K562 (cell line): ENCODE data around the gene ZNF618. TPM values are rescaled to one million over a fixed set of nuclear protein-coding genes. Genes with fewer than 3 reads are reported as not detected.

ENCODE experiments used
- ATAC-seq: fragments of 200-7000 bp; cut with Tn5 transposase; 3 replicates; pipeline ENCODE4 v1.9.1; 2020; ENCODE audit warnings: moderate library complexity
- BruUV-seq: library from RNA; stranded (reverse); fragments of 400-500 nt; replicated peaks from 2 replicates; lab custom pipeline; 2021; lab: Mats Ljungman, UMichigan
- CTCF ChIA-PET: fragments of 300-600 bp; formaldehyde crosslinking; extraction: SDS; loops from one replicate; lab custom pipeline; 2021; ENCODE audit warnings: low intra/inter-chr PET ratio; lab: Yijun Ruan, JAX
- POLR2A ChIA-PET: fragments of 300-600, 350-650 bp; sonication (Branson Sonifier 250); formaldehyde crosslinking; extraction: SDS; loops from one replicate; lab custom pipeline; 2021; ENCODE audit warnings: antibody characterized with exemption, inconsistent platforms; lab: Yijun Ruan, JAX
- DNase-seq, 4 experiments: peaks; one replicate each; pipeline versions ENCODE4 v3.0.0 to v3.0.0-alpha.2; 2011 to 2018; ENCODE audit warnings: low spot score in 3 of 4, mixed read lengths in 3 of 4; ENCODE audit errors: extremely low read depth in 1 of 4
- FAIRE-seq: peaks from 2 replicates; lab custom pipeline; 2011; peaks lifted over from hg19 to GRCh38; lab: Jason Lieb, UNC
- H2AFZ ChIP-seq: 2 replicates; pipeline ENCODE4 v1.6.0; 2011; ENCODE audit warnings: low read depth, low read length, control low read depth, inconsistent platforms
- H3K27ac ChIP-seq: fragments of 200-600 bp; 3 replicates; pipeline ENCODE4 v1.8.0; 2011; ENCODE audit warnings: low read depth, mild to moderate bottlenecking, control low read depth, inconsistent platforms, low read length, moderate library complexity, mixed read lengths; ENCODE audit errors: extremely low read depth
- H3K27me3 ChIP-seq, 2 experiments: fragments of 300-600 bp in 1 of 2; 2 replicates in 1 of 2; 3 replicates in 1 of 2; pipeline versions ENCODE4 v1.6.0 to v1.8.0; 2011; ENCODE audit warnings: inconsistent platforms in 2 of 2, low read length in 2 of 2, mild to moderate bottlenecking in 1 of 2, mixed read lengths in 1 of 2, moderate library complexity in 1 of 2; ENCODE audit not compliant: control insufficient read depth in 2 of 2, insufficient read depth in 2 of 2
- H3K36me3 ChIP-seq: fragments of 300-600 bp; 3 replicates; pipeline ENCODE4 v1.8.0; 2011; ENCODE audit warnings: mild to moderate bottlenecking, low read length, inconsistent platforms; ENCODE audit not compliant: control insufficient read depth, insufficient read depth
- H3K4me1 ChIP-seq, 2 experiments: fragments of 200-600 bp in 1 of 2; replicated peaks in 1 of 2; 2 replicates in 1 of 2; 3 replicates in 1 of 2; pipeline versions ENCODE4 v1.5.1 to v1.8.0; 2011; ENCODE audit warnings: inconsistent platforms in 2 of 2, low read length in 2 of 2, mild to moderate bottlenecking in 1 of 2, mixed read lengths in 1 of 2, moderate library complexity in 1 of 2; ENCODE audit not compliant: control insufficient read depth in 2 of 2, insufficient read depth in 2 of 2
- H3K4me2 ChIP-seq: 2 replicates; pipeline ENCODE4 v1.6.1; 2011; ENCODE audit warnings: low read length, control low read depth, inconsistent platforms, mixed read lengths; ENCODE audit not compliant: insufficient read depth
- H3K4me3 ChIP-seq: fragments of 200-600 bp; sonication (generic), shearing (Covaris generic); 2 replicates; pipeline ENCODE4 v1.5.1; 2016; ENCODE audit warnings: control low read depth, inconsistent platforms
- H3K79me2 ChIP-seq: fragments of 200-600 bp; 3 replicates; pipeline ENCODE4 v1.8.0; 2011; ENCODE audit warnings: low read length, inconsistent platforms; ENCODE audit not compliant: control insufficient read depth, insufficient read depth
- H3K9ac ChIP-seq, 2 experiments: 2 replicates each; pipeline versions ENCODE4 v1.6.0 to v1.6.1; 2011; ENCODE audit warnings: low read depth in 2 of 2, low read length in 2 of 2, control low read depth in 1 of 2, inconsistent platforms in 1 of 2, mild to moderate bottlenecking in 1 of 2, mixed read lengths in 1 of 2; ENCODE audit not compliant: insufficient read depth in 1 of 2
- H3K9me1 ChIP-seq: one replicate; pipeline ENCODE4 v1.6.0; 2011; ENCODE audit warnings: inconsistent platforms, mild to moderate bottlenecking, low read length, moderate library complexity; ENCODE audit not compliant: control insufficient read depth, insufficient read depth
- H3K9me3 ChIP-seq: replicated peaks from 2 replicates; pipeline ENCODE4 v1.5.1; 2011; ENCODE audit warnings: low read depth, low read length, inconsistent platforms; ENCODE audit not compliant: control insufficient read depth, insufficient read depth
- H4K20me1 ChIP-seq: replicated peaks from 2 replicates; pipeline ENCODE4 v1.6.1; 2011; ENCODE audit warnings: low read length, inconsistent platforms, mixed read lengths; ENCODE audit not compliant: control insufficient read depth, insufficient read depth
- DACH1 ChIP-seq: fragments of 450-650 bp; IDR thresholded peaks from 2 replicates; pipeline ENCODE4 v1.6.1; 2018; ENCODE audit not compliant: partially characterized antibody
- FOXJ2 ChIP-seq: fragments of 200-800 bp; sonication (Bioruptor generic); IDR thresholded peaks from 2 replicates; pipeline ENCODE4 v1.6.1; 2016; ENCODE audit warnings: missing genetic modification characterization, missing compliant biosample characterization
- MCM2 ChIP-seq: fragments of 450-650 bp; IDR thresholded peaks from 2 replicates; pipeline ENCODE4 v1.6.1; 2017; ENCODE audit warnings: low read depth, mild to moderate bottlenecking
- SAP30 ChIP-seq: fragments of 200-600 bp; sonication (generic); IDR thresholded peaks from 2 replicates; pipeline ENCODE4 v1.6.1; 2012; ENCODE audit warnings: borderline replicate concordance, low read depth, mild to moderate bottlenecking, moderate library complexity, low read length, control low read depth, inconsistent platforms; ENCODE audit not compliant: insufficient read depth, poor library complexity, severe bottlenecking
- SREBF1 ChIP-seq: fragments of 150-350 bp; IDR thresholded peaks from 2 replicates; pipeline ENCODE4 v1.6.1; 2014; ENCODE audit warnings: antibody characterized with exemption, low read depth, low read length, borderline replicate concordance
- SRSF3 ChIP-seq: fragments of 200-400 bp; formaldehyde crosslinking; IDR thresholded peaks from 2 replicates; pipeline ENCODE4 v1.6.1; 2016; ENCODE audit warnings: mild to moderate bottlenecking, low read length, moderate library complexity; ENCODE audit not compliant: insufficient read depth
- TAF9B ChIP-seq: fragments of 450-650 bp; IDR thresholded peaks from 2 replicates; pipeline ENCODE4 v1.6.1; 2018; ENCODE audit warnings: mild to moderate bottlenecking; ENCODE audit not compliant: partially characterized antibody
- ZFP36 ChIP-seq: fragments of 150-350 bp; IDR thresholded peaks from 2 replicates; pipeline ENCODE4 v1.6.1; 2018; ENCODE audit warnings: low read length, low read depth; ENCODE audit not compliant: partially characterized antibody
- ZNF239 ChIP-seq: fragments of 250-450 bp; sonication (Bioruptor Pico); IDR thresholded peaks from 2 replicates; pipeline ENCODE4 v1.4.0; 2020; ENCODE audit warnings: mild to moderate bottlenecking
- ZNF354B ChIP-seq: fragments of 250-450 bp; sonication (Bioruptor Pico); IDR thresholded peaks from 2 replicates; pipeline ENCODE4 v1.4.0; 2020
- ZNF551 ChIP-seq: fragments of 250-450 bp; sonication (Bioruptor Pico); IDR thresholded peaks from 2 replicates; pipeline ENCODE4 v1.5.0; 2021; ENCODE audit warnings: mild to moderate bottlenecking, moderate library complexity
- WGBS: fragments of 100-300 bp; shearing (Covaris generic); methylation state at CpG from one replicate; pipeline ENCODE4 v1.1.6; 2016; ENCODE audit warnings: low coverage, mixed read lengths; ENCODE audit not compliant: insufficient coverage; ENCODE audit errors: missing lambda C conversion rate; 5-methylcytosine and 5-hydroxymethylcytosine counted together
- in situ Hi-C: fragments of 300-500 bp; cut with MboI; formaldehyde crosslinking; loops from 4 replicates; pipeline ENCODE4 v1.15.0; 2018; ENCODE audit warnings: inconsistent platforms, mixed read lengths
- intact Hi-C: fragments of 100-400 bp; cut with micrococcal nuclease; formaldehyde crosslinking; loops from 2 replicates; pipeline ENCODE4 v1.14.2; 2022
- polyA plus RNA-seq, 8 experiments: library from polyadenylated mRNA; depleted of rRNA in 4 of 8; stranded (reverse) in 5 of 8; unstranded in 3 of 8; fragments of >200 nt; fragmentation: Nextera tagmentation in 2 of 8; fragmentation: Illumina TruSeq in 1 of 8; extraction: Ambion mirVana in 2 of 8; extraction: Trizol in 1 of 8; gene quantifications; 2 replicates each; pipeline versions ENCODE4 v1.2.1 to v1.2.3, GENCODE V29; 2011 to 2014; ENCODE audit warnings: inconsistent platforms in 1 of 8, missing spikeins in 1 of 8
- total RNA-seq, 7 experiments: library from RNA; depleted of rRNA in 6 of 7; stranded (reverse); fragments of >200 nt in 6 of 7; fragmentation: Illumina TruSeq in 2 of 7; extraction: Trizol in 2 of 7; gene quantifications; 2 replicates each; pipeline versions ENCODE4 v1.2.1 to v1.2.3, GENCODE V29; 2011 to 2021; ENCODE audit warnings: low replicate concordance in 1 of 7
- TF ChIP-seq, protein P1 (sequence below), 2 experiments: fragments of 250-450 bp in 1 of 2; fragments of 450-650 bp in 1 of 2; sonication (Bioruptor Pico) in 1 of 2; IDR thresholded peaks; 2 replicates each; pipeline versions ENCODE4 v1.6.1 to v1.8.0; 2016 to 2021; ENCODE audit warnings: mild to moderate bottlenecking in 2 of 2, moderate library complexity in 2 of 2, missing compliant biosample characterization in 1 of 2, missing genetic modification characterization in 1 of 2
- TF ChIP-seq, protein P2 (sequence below): fragments of 450-650 bp; IDR thresholded peaks from one replicate; pipeline ENCODE4 v1.6.1; 2018; ENCODE audit warnings: mild to moderate bottlenecking, moderate library complexity; ENCODE audit not compliant: partially characterized antibody
- TF ChIP-seq, protein P3 (sequence below): sonication (generic); formaldehyde crosslinking; IDR thresholded peaks from 2 replicates; pipeline ENCODE4 v1.8.0; 2023; ENCODE audit warnings: mild to moderate bottlenecking, missing genetic modification reagents
- TF ChIP-seq, protein P4 (sequence below): fragments of 450-650 bp; IDR thresholded peaks from 2 replicates; pipeline ENCODE4 v1.7.0; 2016; ENCODE audit warnings: borderline replicate concordance

The ZNF618 gene
- total and polyA plus RNA-seq, 9 of the 15 experiments (the other 6 are each of a cell fraction or from before 2014, with no cell fraction given): 0.08 to 13.7 (median 3.4) TPM

DNA sequence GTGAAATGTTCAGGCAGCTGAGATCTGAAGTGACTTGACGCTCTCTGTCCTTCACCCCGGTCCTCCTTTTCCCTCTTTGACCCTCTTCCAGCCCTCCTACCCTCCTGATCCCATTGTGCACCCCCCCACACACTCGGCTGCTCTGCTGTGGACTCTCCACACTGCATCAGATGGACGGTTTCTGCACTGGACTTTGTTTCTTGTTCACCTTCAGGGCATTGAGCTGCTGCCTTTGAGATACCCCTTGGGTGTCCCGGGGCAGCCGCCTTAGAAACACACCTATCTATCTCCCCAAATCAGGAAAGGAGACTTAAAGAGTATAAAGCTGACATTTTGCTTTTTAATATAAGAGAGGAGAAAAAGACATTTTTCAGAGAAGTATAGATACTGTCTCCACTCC is 174.5 kb downstream of the ZNF618 start:
- H2AFZ ChIP-seq: no peak overlapping the region
- H3K4me2 ChIP-seq: no peak overlapping the region
- no peaks in the 10 kb centered on the region for H3K4me1 ChIP-seq
- BruUV-seq: no TSS peak
- H4K20me1 ChIP-seq: no peaks in the 10 kb centered on the region
- CTCF ChIA-PET: no interaction called here
- peaks cover 0 to 20% of the 10 kb centered on the region in 2 experiments; a peak in 2 of 5 replicates for H3K27me3 ChIP-seq
- no peak overlapping the region for H3K9ac ChIP-seq
- no peak for DNase-seq
- no peaks in the 10 kb centered on the region for H3K79me2 ChIP-seq
- H3K9me1 ChIP-seq: no peaks in the 10 kb centered on the region
- TF ChIP-seq SAP30: no peak
- TF ChIP-seq ZFP36: no peak
- TF ChIP-seq ZNF551 (CRISPR knock-in tag): no peak
- TF ChIP-seq, protein P1, sequence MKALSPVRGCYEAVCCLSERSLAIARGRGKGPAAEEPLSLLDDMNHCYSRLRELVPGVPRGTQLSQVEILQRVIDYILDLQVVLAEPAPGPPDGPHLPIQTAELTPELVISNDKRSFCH (CRISPR knock-in tag; IDR thresholded peaks at IDR 0.05): no peak
- TF ChIP-seq, protein P1 (tag; IDR thresholded peaks at IDR 0.05): no peak
- no peak for TF ChIP-seq TAF9B
- TF ChIP-seq DACH1: no peak
- TF ChIP-seq SREBF1: no peak
- TF ChIP-seq, protein P2, sequence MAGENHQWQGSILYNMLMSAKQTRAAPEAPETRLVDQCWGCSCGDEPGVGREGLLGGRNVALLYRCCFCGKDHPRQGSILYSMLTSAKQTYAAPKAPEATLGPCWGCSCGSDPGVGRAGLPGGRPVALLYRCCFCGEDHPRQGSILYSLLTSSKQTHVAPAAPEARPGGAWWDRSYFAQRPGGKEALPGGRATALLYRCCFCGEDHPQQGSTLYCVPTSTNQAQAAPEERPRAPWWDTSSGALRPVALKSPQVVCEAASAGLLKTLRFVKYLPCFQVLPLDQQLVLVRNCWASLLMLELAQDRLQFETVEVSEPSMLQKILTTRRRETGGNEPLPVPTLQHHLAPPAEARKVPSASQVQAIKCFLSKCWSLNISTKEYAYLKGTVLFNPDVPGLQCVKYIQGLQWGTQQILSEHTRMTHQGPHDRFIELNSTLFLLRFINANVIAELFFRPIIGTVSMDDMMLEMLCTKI: no peak
- no peak for TF ChIP-seq ZNF354B
- TF ChIP-seq, protein P3, sequence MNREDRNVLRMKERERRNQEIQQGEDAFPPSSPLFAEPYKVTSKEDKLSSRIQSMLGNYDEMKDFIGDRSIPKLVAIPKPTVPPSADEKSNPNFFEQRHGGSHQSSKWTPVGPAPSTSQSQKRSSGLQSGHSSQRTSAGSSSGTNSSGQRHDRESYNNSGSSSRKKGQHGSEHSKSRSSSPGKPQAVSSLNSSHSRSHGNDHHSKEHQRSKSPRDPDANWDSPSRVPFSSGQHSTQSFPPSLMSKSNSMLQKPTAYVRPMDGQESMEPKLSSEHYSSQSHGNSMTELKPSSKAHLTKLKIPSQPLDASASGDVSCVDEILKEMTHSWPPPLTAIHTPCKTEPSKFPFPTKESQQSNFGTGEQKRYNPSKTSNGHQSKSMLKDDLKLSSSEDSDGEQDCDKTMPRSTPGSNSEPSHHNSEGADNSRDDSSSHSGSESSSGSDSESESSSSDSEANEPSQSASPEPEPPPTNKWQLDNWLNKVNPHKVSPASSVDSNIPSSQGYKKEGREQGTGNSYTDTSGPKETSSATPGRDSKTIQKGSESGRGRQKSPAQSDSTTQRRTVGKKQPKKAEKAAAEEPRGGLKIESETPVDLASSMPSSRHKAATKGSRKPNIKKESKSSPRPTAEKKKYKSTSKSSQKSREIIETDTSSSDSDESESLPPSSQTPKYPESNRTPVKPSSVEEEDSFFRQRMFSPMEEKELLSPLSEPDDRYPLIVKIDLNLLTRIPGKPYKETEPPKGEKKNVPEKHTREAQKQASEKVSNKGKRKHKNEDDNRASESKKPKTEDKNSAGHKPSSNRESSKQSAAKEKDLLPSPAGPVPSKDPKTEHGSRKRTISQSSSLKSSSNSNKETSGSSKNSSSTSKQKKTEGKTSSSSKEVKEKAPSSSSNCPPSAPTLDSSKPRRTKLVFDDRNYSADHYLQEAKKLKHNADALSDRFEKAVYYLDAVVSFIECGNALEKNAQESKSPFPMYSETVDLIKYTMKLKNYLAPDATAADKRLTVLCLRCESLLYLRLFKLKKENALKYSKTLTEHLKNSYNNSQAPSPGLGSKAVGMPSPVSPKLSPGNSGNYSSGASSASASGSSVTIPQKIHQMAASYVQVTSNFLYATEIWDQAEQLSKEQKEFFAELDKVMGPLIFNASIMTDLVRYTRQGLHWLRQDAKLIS (CRISPR knock-in tag): no peak
- no peak for TF ChIP-seq SRSF3
- no peak for TF ChIP-seq ZNF239 (CRISPR knock-in tag)
- TF ChIP-seq MCM2: no peak
- TF ChIP-seq, protein P4, sequence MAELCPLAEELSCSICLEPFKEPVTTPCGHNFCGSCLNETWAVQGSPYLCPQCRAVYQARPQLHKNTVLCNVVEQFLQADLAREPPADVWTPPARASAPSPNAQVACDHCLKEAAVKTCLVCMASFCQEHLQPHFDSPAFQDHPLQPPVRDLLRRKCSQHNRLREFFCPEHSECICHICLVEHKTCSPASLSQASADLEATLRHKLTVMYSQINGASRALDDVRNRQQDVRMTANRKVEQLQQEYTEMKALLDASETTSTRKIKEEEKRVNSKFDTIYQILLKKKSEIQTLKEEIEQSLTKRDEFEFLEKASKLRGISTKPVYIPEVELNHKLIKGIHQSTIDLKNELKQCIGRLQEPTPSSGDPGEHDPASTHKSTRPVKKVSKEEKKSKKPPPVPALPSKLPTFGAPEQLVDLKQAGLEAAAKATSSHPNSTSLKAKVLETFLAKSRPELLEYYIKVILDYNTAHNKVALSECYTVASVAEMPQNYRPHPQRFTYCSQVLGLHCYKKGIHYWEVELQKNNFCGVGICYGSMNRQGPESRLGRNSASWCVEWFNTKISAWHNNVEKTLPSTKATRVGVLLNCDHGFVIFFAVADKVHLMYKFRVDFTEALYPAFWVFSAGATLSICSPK: no peak
- TF ChIP-seq FOXJ2 (tag): no peak
- TF ChIP-seq, all 486 proteins: peak for 0
- no peaks in the 10 kb centered on the region for H3K9me3 ChIP-seq
- peaks cover 12% of the 10 kb centered on the region; the same call in 2 of the 3 replicates for H3K36me3 ChIP-seq
- intact Hi-C loops: no loop called here
- POLR2A ChIA-PET: interaction anchor here (0.7 kb wide), 2 partner anchors 9 to 316 kb away, joined by 3 read pairs; no protein-coding TSS in a partner anchor
- H3K4me3 ChIP-seq: no peak overlapping the region
- in situ Hi-C loops: no loop called here
- no peak overlapping the region for H3K27ac ChIP-seq
- ATAC-seq: no peak
- no peak for FAIRE-seq
- WGBS: 16% methylated on average over 4 of the region's 6 CpGs
